ENCODE measurements around the gene MRPS7.

MRPS7 gene

DNA sequence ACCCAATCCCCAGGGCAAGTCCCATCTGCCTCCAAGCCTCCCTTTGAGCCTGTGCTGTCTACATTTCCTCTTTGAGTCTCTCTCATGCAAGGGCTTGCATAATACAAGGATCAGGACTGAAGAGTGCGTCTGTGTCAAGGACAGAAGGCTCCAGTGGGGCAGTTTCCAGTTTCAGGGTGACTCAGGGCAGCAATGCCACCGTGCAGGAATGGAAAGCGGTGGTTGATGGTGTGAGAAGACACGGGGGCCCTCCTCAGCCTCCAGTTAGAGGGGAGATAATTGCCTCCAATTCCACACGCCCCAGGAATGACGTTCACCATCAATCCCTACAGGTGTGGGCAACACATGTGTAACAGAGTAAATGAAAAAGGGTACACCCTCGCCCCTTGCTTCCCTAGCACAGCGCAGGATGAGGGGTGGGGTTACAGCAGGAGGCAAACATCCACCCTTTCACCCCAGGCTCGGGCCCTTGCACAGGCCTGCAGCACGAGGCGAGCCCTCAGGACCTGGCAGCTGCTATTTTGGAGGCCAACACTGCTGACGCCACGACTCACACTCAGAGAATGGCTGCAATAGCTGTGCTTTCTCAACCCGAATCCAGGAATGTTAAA lies 52.4 kb downstream of the MRPS7 start:
- DNase-seq, result no peak

DNA sequence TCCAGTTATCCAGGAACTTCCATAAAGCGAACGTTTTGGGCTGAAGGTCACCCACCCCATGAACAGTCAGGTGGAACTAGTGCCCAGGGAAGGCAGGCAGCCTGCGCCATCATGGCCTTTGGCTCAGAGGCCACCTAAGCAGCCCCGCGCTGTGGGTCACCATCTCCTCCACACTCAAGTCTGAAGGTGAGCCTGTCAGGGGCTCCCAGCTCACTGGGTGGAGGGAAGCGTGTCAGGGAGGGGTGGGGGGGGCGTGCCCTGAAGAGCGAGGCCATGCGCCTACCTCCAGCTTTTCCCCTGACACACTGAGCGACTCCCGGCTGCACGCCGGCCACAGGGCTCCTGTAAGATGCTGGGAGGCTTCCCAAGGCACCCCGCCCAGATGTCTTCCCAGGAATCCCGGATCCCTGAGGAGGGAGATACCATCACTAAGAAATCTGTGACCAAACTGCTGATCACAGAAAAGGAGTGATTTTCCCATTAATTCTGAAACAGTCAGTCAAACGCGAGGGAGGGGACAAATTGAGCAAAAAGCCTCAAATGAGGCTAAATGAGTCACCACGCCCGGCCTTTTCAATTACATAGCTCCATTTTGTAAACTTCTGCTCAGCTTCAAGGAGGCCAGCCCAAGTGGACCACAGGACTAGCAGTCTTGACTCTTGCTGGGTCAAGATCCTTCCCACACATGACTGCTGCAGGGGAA lies 54.0 kb downstream of the MRPS7 start:
- no peak for DNase-seq
